SU-DHL-6 (cell line): ENCODE results near the gene SOX15.

ENCODE experiments used
- H2AFZ ChIP-seq: fragments of 200-600 bp; sonication (generic); 2 replicates; pipeline ENCODE4 v1.6.1; 2014; ENCODE audit warnings: low read depth, mild to moderate bottlenecking, moderate library complexity, mixed read lengths, antibody characterized with exemption, low read length; ENCODE audit not compliant: severe bottlenecking
- H3F3A ChIP-seq: fragments of 200-600 bp; shearing (Covaris generic); 2 replicates; pipeline ENCODE4 v1.6.0; 2016; ENCODE audit warnings: antibody characterized with exemption, mild to moderate bottlenecking; ENCODE audit not compliant: insufficient read depth
- H3K27ac ChIP-seq: fragments of 200-600 bp; sonication (generic); 2 replicates; pipeline ENCODE4 v1.5.1; 2016; ENCODE audit warnings: low read depth, mild to moderate bottlenecking, low read length, moderate library complexity, mixed read lengths
- H3K27me3 ChIP-seq: fragments of 200-600 bp; sonication (generic), shearing (Covaris generic); 2 replicates; pipeline ENCODE4 v1.6.0; 2014; ENCODE audit warnings: mild to moderate bottlenecking, low read length
- H3K36me3 ChIP-seq: fragments of 200-600 bp; sonication (generic); 2 replicates; pipeline ENCODE4 v1.6.1; 2014; ENCODE audit warnings: mild to moderate bottlenecking, low read length, mixed read lengths
- H3K4me2 ChIP-seq: fragments of 300-600, 200-600 bp; shearing (Covaris generic), sonication (generic); 2 replicates; pipeline ENCODE4 v1.6.0; 2014; ENCODE audit warnings: low read length, low read depth, mild to moderate bottlenecking; ENCODE audit not compliant: poor library complexity, severe bottlenecking
- H3K4me3 ChIP-seq: fragments of 200-600 bp; sonication (generic); 2 replicates; pipeline ENCODE4 v1.5.1; 2014; ENCODE audit warnings: antibody characterized with exemption, low read length, mild to moderate bottlenecking, mixed read lengths; ENCODE audit not compliant: insufficient read depth, poor library complexity, severe bottlenecking
- H3K79me2 ChIP-seq: fragments of 200-600 bp; sonication (generic); 2 replicates; pipeline ENCODE4 v1.6.1; 2014; ENCODE audit warnings: mild to moderate bottlenecking, low read length, moderate library complexity; ENCODE audit not compliant: insufficient read depth
- H3K9ac ChIP-seq: fragments of 200-600 bp; sonication (generic); 2 replicates; pipeline ENCODE4 v1.7.0; 2014; ENCODE audit warnings: mild to moderate bottlenecking, low read length
- H3K9me2 ChIP-seq: fragments of 200-600 bp; sonication (generic); replicated peaks from 2 replicates; pipeline ENCODE4 v1.6.1; 2014; ENCODE audit warnings: low read length; ENCODE audit not compliant: insufficient read depth
- H3K9me3 ChIP-seq: fragments of 200-600 bp; sonication (generic); 2 replicates; pipeline ENCODE4 v1.6.1; 2014; ENCODE audit warnings: low read length, mixed read lengths; ENCODE audit not compliant: insufficient read depth
- H4K20me1 ChIP-seq: fragments of 200-600 bp; sonication (generic); 2 replicates; pipeline ENCODE4 v1.6.1; 2014; ENCODE audit warnings: low read depth, mild to moderate bottlenecking, antibody characterized with exemption, low read length, moderate library complexity, mixed read lengths
- CTCF ChIP-seq: fragments of 200-600 bp; sonication (generic); IDR thresholded peaks from one replicate; pipeline ENCODE4 v1.5.1; 2017; ENCODE audit warnings: antibody characterized with exemption, mild to moderate bottlenecking, low read length, moderate library complexity; ENCODE audit not compliant: insufficient read depth, poor library complexity, severe bottlenecking
- EZH2phosphoT487 ChIP-seq: fragments of 200-600 bp; sonication (generic), shearing (Covaris generic); conservative IDR thresholded peaks from 2 replicates; pipeline ENCODE4 v1.6.1; 2018; ENCODE audit warnings: mild to moderate bottlenecking, antibody characterized with exemption, low read length, moderate library complexity, mixed read lengths

Gene SOX15

DNA sequence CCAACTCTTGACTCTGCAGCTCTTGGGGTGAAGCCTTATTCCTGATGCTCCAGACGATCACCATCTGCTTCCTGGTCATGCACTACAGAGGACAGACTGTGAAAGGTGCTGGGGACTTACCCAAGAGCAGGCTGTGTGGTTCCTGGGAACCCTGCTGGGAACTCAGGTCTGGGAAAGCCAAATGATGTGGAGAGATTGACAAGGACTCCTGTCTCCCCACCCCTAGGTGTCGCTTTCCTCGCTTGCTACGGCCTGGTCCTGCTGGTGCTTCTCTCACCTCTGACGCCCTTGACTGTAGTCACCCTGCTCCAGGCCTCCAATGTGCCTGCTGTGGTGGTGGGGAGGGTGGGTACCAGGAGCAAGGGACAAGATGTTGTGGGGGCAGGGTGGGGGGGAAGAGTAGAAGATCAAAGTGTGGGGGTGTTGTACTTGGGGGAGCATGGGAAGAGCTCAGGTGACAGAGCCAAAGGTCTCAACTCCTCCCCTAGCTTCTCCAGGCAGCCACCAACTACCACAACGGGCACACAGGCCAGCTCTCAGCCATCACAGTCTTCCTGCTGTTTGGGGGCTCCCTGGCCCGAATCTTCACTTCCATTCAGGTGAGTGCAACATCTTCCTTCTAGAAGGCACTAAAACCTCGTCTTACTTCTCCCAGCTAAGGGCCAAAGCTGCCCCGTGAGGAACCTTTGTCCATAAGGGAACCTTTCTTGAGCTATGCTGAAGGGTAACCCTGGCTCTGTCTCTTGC, 3.0 kb downstream of the SOX15 start:
- Histone ChIP-seq H3K9ac (no peak overlapping the region), H3K27ac (no peak overlapping the region)

DNA sequence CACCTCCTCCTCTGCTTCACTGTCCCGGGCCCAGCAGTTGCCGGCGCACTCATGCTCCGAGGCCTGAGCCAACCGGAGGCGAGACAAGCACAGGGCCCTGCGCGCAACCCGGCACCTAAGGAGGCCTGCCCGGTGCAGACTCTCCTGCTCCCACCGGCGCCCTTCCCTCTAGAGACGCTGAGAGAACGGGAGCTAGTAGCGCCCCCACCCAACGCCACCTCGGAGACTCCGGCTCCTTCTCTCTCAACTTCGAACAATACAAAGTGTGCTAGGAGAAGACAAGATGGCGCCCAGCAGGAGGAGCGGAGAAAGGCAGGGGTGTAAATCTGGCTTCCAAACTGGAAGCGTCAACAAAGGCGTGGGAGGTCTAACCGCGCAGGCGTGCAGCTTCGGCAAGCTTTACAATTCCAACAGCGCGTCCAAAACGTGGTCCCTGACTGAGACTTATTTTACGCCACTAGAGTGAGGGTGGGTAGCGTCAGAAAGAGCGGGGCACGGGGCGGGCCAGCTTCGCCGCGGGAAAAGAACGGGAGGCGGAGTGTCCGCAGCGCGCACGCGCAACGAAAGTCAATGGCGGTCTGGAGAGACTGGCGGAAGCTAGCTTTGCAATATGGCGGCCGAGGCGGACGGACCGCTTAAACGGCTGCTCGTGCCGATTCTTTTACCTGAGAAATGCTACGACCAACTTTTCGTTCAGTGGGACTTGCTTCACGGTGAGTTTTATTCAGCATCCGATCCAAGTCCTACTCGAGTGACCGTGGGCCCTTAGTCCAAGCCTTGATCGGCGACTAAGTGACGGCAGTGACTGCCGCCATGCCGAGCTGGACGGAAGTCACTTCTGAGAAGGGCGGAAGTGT, 6.4 kb downstream of the SOX15 start, which contains the start of gene MPDU1:
Gene MPDU1, plus strand, starts transcription at position 600 of the 857 bp plus-strand sequence. Its CDS starts 11 bp downstream, at position 611.
- Histone ChIP-seq H3K4me2 (peak within 1 kb of the TSS; percentile 68), H3K27me3 (no peaks in the 10 kb centered on the region), H4K20me1 (no peaks in the 10 kb centered on the region), H3K27ac (peak within 1 kb of the TSS; percentile 88), H3K79me2 (peaks cover 34% of the 10 kb centered on the region), H3K9me2 (no peaks in the 10 kb centered on the region), H3K9me3 (no peaks in the 10 kb centered on the region), H3K4me3 (peak within 1 kb of the TSS; percentile 65), H3F3A (peaks cover 29% of the 10 kb centered on the region), H2AFZ (peak within 1 kb of the TSS; percentile 69), H3K9ac (peak within 1 kb of the TSS; percentile 77), H3K36me3 (no peaks in the 10 kb centered on the region)
- no peak for TF ChIP-seq CTCF
- no peak for TF ChIP-seq EZH2phosphoT487

More for the DNA sequence above, 3.0 kb downstream of the SOX15 start:
- no peaks in the 10 kb centered on the region for H3K27me3 ChIP-seq
- H3K9me3 ChIP-seq: no peaks in the 10 kb centered on the region
- H3K4me3 ChIP-seq: no peak overlapping the region
- peaks cover 34% of the 10 kb centered on the region for H3K79me2 ChIP-seq
- no peaks in the 10 kb centered on the region for H3K36me3 ChIP-seq
- no peaks in the 10 kb centered on the region for H3F3A ChIP-seq
- H3K9me2 ChIP-seq: no peaks in the 10 kb centered on the region
- H3K4me2 ChIP-seq: no peak overlapping the region
- H2AFZ ChIP-seq: no peak overlapping the region
- no peak for TF ChIP-seq EZH2phosphoT487
- peak; percentile 37 for TF ChIP-seq CTCF
- no peaks in the 10 kb centered on the region for H4K20me1 ChIP-seq

GRCh38 chr17:7582396-7583252, 7.3 kb downstream of the SOX15 start:
- Histone ChIP-seq H3K9ac (peak overlapping the region; percentile 77), H3K4me3 (peak overlapping the region; percentile 65), H3K36me3 (no peaks in the 10 kb centered on the region)

More at GRCh38 chr17:7582396-7583252, 7.3 kb downstream of the SOX15 start:
- Histone ChIP-seq H3K9me3 (no peaks in the 10 kb centered on the region), H3K27ac (peak overlapping the region; percentile 88; the same call in 1 of the 2 replicates), H3K27me3 (no peaks in the 10 kb centered on the region), H3K9me2 (no peaks in the 10 kb centered on the region), H3F3A (peaks cover 37% of the 10 kb centered on the region), H3K4me2 (peak overlapping the region; percentile 68), H4K20me1 (no peaks in the 10 kb centered on the region), H3K79me2 (peaks cover 34% of the 10 kb centered on the region), H2AFZ (no peak overlapping the region)
- no peak for TF ChIP-seq CTCF
- TF ChIP-seq EZH2phosphoT487: no peak
